HEK293T (cell line): Measurements from ENCODE around the gene SUPT16H.

Experiments used
- ARNT ChIP-seq: fragments of 450-650 bp; IDR thresholded peaks from 2 replicates; pipeline ENCODE4 v1.6.1; 2017; ENCODE audit warnings: mild to moderate bottlenecking
- BHLHE40 ChIP-seq: fragments of 450-650 bp; IDR thresholded peaks from 2 replicates; pipeline ENCODE4 v1.6.1; 2016; ENCODE audit warnings: mild to moderate bottlenecking, moderate library complexity, borderline replicate concordance
- FOXK2 ChIP-seq: fragments of 450-650 bp; IDR thresholded peaks from 2 replicates; pipeline ENCODE4 v1.6.1; 2016; ENCODE audit warnings: mild to moderate bottlenecking
- FOXM1 ChIP-seq: fragments of 450-650 bp; IDR thresholded peaks from 2 replicates; pipeline ENCODE4 v1.6.1; 2017; ENCODE audit warnings: mild to moderate bottlenecking, borderline replicate concordance
- NFRKB ChIP-seq: fragments of 450-650 bp; IDR thresholded peaks from 2 replicates; pipeline ENCODE4 v1.6.1; 2016; ENCODE audit warnings: mild to moderate bottlenecking, moderate library complexity
- SP1 ChIP-seq: fragments of 450-650 bp; IDR thresholded peaks from 2 replicates; pipeline ENCODE4 v1.6.1; 2017
- SUZ12 ChIP-seq: fragments of 450-650 bp; IDR thresholded peaks from 2 replicates; pipeline ENCODE4 v1.6.1; 2016; ENCODE audit warnings: mild to moderate bottlenecking
- TARDBP ChIP-seq: fragments of 450-650 bp; IDR thresholded peaks from 2 replicates; pipeline ENCODE4 v1.6.1; 2016

GRCh38 chr14:21399311-21399870, 15.6 kb upstream of the SUPT16H start:
- no peak for TF ChIP-seq SUZ12
- TF ChIP-seq NFRKB = no peak
- no peak for TF ChIP-seq BHLHE40
- TF ChIP-seq FOXK2 = no peak
- TF ChIP-seq FOXM1 = no peak
- no peak for TF ChIP-seq ARNT
- no peak for TF ChIP-seq TARDBP
- no peak for TF ChIP-seq SP1
